Measurements from ENCODE around the gene AADACL3.
"Not testable (repeated sequence)": the region's sequence is repeated elsewhere in the genome, so short reads cannot be mapped to it uniquely, and the experiment has no call there.

Gene AADACL3

GRCh38 chr1:12708396-12709090, 7.4 kb upstream of the AADACL3 start:
- DNase-seq (ENCODE audit: low read depth): no peak
- no peak overlapping the region for H3K4me3 ChIP-seq (ENCODE audit: low read length)
- TF ChIP-seq CTCF (conservative IDR thresholded peaks at IDR 0.05; ENCODE audit: low read depth, low read length): no peak

- H3K4me3 ChIP-seq (ENCODE audit: low read length): no peak overlapping the region
- TF ChIP-seq CTCF (conservative IDR thresholded peaks at IDR 0.05; ENCODE audit: low read depth, low read length): no peak
- no peak for DNase-seq (ENCODE audit: low read depth)
These were observed 6.8 kb upstream of the AADACL3 start for GRCh38 chr1:12709091-12709491.

DNA sequence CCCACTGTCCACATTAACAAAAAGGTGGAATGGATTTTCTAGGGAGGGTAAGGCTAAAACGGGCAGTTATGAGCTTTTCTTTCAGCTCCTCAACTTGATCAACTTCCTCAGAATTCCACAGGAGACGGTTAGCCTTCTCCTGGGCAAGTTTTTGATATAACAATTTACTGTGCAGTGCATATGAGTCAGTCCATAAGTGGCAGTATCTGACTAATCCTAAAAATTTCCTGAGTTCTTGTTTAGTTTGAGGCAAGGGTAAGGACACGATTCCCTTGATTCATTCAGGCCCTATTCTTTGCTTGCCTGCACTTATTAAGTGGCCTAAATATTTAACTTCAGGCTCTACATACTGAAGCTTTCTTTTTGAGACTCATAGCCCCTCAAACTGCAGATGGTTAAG, 6.2 kb upstream of the AADACL3 start:
- no peak for TF ChIP-seq CTCF (conservative IDR thresholded peaks at IDR 0.05; ENCODE audit: low read depth, low read length)
- no peak overlapping the region for H3K4me3 ChIP-seq (ENCODE audit: low read length)
- no peak for DNase-seq (ENCODE audit: low read depth)

DNA sequence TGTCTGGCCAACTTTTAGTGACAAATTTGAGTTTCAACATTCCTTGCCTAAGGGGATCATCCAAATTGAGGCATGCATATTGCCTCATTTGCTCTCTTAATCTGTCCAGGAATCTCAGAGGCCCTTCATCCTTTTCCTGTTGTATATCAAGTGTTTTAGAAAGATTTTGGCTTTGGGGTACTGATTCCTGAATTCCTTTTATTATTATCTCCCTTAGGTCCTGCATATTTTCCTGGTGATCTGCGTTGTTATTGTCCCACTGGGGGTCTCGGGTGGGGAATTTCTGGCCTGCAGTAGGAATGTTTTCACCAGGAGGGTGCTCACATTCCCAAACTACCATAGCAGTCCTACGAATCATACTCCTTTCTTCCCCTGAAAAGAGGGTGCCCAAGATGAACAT, 4.4 kb upstream of the AADACL3 start:
- TF ChIP-seq CTCF (conservative IDR thresholded peaks at IDR 0.05; ENCODE audit: low read depth, low read length): no peak
- no peak overlapping the region for H3K4me3 ChIP-seq (ENCODE audit: low read length)
- no peak for DNase-seq (ENCODE audit: low read depth)

DNA sequence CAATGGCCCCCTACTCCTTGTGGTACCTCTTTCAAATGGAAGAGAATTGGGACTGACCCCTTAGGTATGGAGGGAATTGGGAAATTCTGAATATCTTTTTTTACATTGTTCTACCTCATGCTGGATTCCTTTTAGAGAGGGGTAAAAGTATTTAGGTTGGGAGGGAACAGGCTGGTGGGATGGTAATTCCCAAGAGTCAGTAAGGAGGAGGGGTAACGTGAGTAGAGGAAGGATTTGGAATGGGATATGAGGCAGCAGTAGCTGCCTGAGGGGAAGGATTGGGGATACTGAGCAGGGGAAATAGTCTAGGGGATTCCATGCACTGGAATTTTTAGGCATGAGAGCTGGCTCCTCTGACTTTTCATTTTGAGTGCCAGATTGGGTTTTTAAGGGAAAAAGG, 3.8 kb upstream of the AADACL3 start:
- H3K4me3 ChIP-seq (ENCODE audit: low read length): no peak overlapping the region
- DNase-seq (ENCODE audit: low read depth): no peak
- TF ChIP-seq CTCF (conservative IDR thresholded peaks at IDR 0.05; ENCODE audit: low read depth, low read length): no peak

- H3K4me3 ChIP-seq (ENCODE audit: low read length): no peak overlapping the region
- no peak for TF ChIP-seq CTCF (conservative IDR thresholded peaks at IDR 0.05; ENCODE audit: low read depth, low read length)
- DNase-seq (ENCODE audit: low read depth): no peak
These were observed 3.0 kb upstream of the AADACL3 start for GRCh38 chr1:12712929-12713328.

DNA sequence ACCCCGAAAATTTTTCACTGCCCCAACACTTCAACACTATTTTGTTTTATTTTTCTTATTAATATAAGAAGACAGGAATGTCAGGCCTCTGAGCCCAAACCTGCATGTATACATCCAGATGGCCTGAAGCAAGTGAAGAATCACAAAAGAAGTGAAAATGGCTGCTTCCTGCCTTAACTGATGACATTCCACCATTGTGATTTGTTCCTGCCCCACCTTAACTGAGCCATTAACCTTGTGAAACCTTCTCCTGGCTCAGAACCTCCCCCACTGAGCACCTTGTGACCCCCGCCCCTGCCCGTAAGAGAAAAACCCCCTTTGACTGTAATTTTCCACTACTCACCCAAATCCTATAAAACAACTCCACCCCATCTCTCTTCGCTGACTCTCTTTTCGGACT, 2.3 kb upstream of the AADACL3 start:
- not testable (repeated sequence) for H3K4me3 ChIP-seq (ENCODE audit: low read length); DNase-seq (ENCODE audit: low read depth)
